Osteocyte (in vitro differentiated cells): ENCODE measurements around the gene ZNF497. TPM values are rescaled to one million over a fixed set of nuclear protein-coding genes. Genes with fewer than 3 reads are reported as not detected.

Experiments used
- DNase-seq: peaks from one replicate; pipeline ENCODE4 v3.0.0; 2021; ENCODE audit warnings: mixed read lengths; ENCODE audit not compliant: unreplicated experiment; ENCODE audit errors: extremely low spot score
- H3K27ac Mint-ChIP-seq: one replicate; pipeline ENCODE4 v1.8.0; 2021; ENCODE audit warnings: mild to moderate bottlenecking, mixed read lengths; ENCODE audit not compliant: unreplicated experiment
- H3K27me3 Mint-ChIP-seq: one replicate; pipeline ENCODE4 v1.8.0; 2021; ENCODE audit warnings: mixed read lengths; ENCODE audit not compliant: unreplicated experiment
- H3K36me3 Mint-ChIP-seq: one replicate; pipeline ENCODE4 v1.8.0; 2021; ENCODE audit warnings: mixed read lengths; ENCODE audit not compliant: unreplicated experiment
- H3K4me1 Mint-ChIP-seq: one replicate; pipeline ENCODE4 v1.8.0; 2021; ENCODE audit warnings: mixed read lengths; ENCODE audit not compliant: unreplicated experiment
- H3K4me3 Mint-ChIP-seq: one replicate; pipeline ENCODE4 v1.8.0; 2021; ENCODE audit warnings: mild to moderate bottlenecking, moderate library complexity, mixed read lengths; ENCODE audit not compliant: unreplicated experiment
- H3K9me3 Mint-ChIP-seq: one replicate; pipeline ENCODE4 v1.8.0; 2021; ENCODE audit warnings: mixed read lengths; ENCODE audit not compliant: unreplicated experiment
- CTCF ChIP-seq: fragments of 200-600 bp; sonication (generic); IDR thresholded peaks from 2 replicates; pipeline ENCODE4 v1.5.0; 2021; ENCODE audit warnings: antibody characterized with exemption, mild to moderate bottlenecking, moderate library complexity
- total RNA-seq: library from RNA; stranded (reverse); gene quantifications from 2 replicates; pipeline ENCODE4 v1.2.1, GENCODE V29; 2021

ZNF497 gene
- total RNA-seq, 1 donor from 2014 or later, result 2.7 TPM

GRCh38 chr19:58368561-58369360 is 6.2 kb upstream of the ZNF497 start:
- TF ChIP-seq CTCF, result no peak
- Mint-ChIP-seq H3K4me3 (no peak overlapping the region), H3K27me3 (no peaks in the 10 kb centered on the region), H3K9me3 (no peaks in the 10 kb centered on the region), H3K4me1 (no peaks in the 10 kb centered on the region), H3K27ac (no peak overlapping the region), H3K36me3 (peaks cover 2% of the 10 kb centered on the region)
- peak; percentile 78 for DNase-seq

- Mint-ChIP-seq H3K36me3 (peaks cover 2% of the 10 kb centered on the region), H3K4me1 (peaks cover 2% of the 10 kb centered on the region), H3K27me3 (no peaks in the 10 kb centered on the region), H3K9me3 (no peaks in the 10 kb centered on the region), H3K4me3 (no peak overlapping the region), H3K27ac (no peak overlapping the region)
- no peak for TF ChIP-seq CTCF
- no peak for DNase-seq
Measured at GRCh38 chr19:58367698-58368454, 5.3 kb upstream of the ZNF497 start.

GRCh38 chr19:58366585-58367430 is 4.3 kb upstream of the ZNF497 start:
- DNase-seq, result no peak
- Mint-ChIP-seq H3K9me3 (no peaks in the 10 kb centered on the region), H3K27me3 (no peaks in the 10 kb centered on the region), H3K4me3 (no peak overlapping the region), H3K27ac (no peak overlapping the region), H3K4me1 (peaks cover 9% of the 10 kb centered on the region), H3K36me3 (peaks cover 2% of the 10 kb centered on the region)
- no peak for TF ChIP-seq CTCF

GRCh38 chr19:58364146-58364545 is 1.6 kb upstream of the ZNF497 start:
- Mint-ChIP-seq H3K36me3 (no peaks in the 10 kb centered on the region), H3K9me3 (no peaks in the 10 kb centered on the region), H3K27me3 (no peaks in the 10 kb centered on the region), H3K4me3 (no peak overlapping the region), H3K27ac (no peak overlapping the region), H3K4me1 (peaks cover 15% of the 10 kb centered on the region)
- DNase-seq, result no peak
- no peak for TF ChIP-seq CTCF
